Uterus (tissue), 2 donors: ENCODE results near the gene CAPN13.

Experiments
- POLR2A ChIP-seq, 2 donors: fragments of 450-650 bp; IDR thresholded peaks; one replicate each; pipeline ENCODE4 v1.6.1; 2016; ENCODE audit warnings: antibody characterized with exemption in 2 of 2, mild to moderate bottlenecking in 1 of 2, moderate library complexity in 1 of 2
- TF ChIP-seq, protein P1 (sequence below), 4 experiments: fragments of 200-600 bp in 2 of 4; fragments of 450-650 bp in 2 of 4; sonication (generic) in 2 of 4; IDR thresholded peaks; one replicate each; pipeline ENCODE4 v1.5.1; 2016 to 2019; ENCODE audit warnings: antibody characterized with exemption in 4 of 4, mild to moderate bottlenecking in 2 of 4, moderate library complexity in 1 of 4

DNA sequence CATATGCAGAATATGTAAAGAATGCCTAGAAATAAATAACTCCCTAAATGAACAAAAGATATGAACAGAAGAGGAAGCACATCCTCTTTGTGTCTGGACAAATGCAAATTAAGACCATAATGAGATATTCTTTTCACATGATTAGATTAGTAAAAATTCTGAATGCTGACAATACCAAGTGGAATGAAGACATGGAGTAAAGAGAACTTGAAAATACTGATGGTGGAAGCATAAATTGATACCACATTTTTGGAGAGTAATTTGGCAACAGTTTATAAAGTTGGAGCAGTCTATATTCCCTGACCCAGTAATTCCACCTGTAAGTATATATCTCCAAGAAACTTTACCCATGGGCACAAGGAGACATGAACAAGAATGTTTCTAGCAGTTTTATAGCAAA, 130.0 kb downstream of the CAPN13 start:
- TF ChIP-seq, protein P1, sequence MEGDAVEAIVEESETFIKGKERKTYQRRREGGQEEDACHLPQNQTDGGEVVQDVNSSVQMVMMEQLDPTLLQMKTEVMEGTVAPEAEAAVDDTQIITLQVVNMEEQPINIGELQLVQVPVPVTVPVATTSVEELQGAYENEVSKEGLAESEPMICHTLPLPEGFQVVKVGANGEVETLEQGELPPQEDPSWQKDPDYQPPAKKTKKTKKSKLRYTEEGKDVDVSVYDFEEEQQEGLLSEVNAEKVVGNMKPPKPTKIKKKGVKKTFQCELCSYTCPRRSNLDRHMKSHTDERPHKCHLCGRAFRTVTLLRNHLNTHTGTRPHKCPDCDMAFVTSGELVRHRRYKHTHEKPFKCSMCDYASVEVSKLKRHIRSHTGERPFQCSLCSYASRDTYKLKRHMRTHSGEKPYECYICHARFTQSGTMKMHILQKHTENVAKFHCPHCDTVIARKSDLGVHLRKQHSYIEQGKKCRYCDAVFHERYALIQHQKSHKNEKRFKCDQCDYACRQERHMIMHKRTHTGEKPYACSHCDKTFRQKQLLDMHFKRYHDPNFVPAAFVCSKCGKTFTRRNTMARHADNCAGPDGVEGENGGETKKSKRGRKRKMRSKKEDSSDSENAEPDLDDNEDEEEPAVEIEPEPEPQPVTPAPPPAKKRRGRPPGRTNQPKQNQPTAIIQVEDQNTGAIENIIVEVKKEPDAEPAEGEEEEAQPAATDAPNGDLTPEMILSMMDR (IDR thresholded peaks at IDR 0.05): no peak
- TF ChIP-seq POLR2A (IDR thresholded peaks at IDR 0.05): no peak
